Measurements from ENCODE around the gene RPL27A. TPM values are rescaled to one million over a fixed set of nuclear protein-coding genes. Genes with fewer than 3 reads are reported as not detected.

The RPL27A gene
- total and polyA plus RNA-seq, 2 donors (not counting 3 experiments of a cell fraction or from before 2014, with no cell fraction given): 1,303 to 1,363 TPM

GRCh38 chr11:8720868-8721608 lies 38.4 kb downstream of the RPL27A start:
- no peak overlapping the region for H3K4me2 ChIP-seq (ENCODE audit: insufficient read depth, low read length)
- ChIA-PET POLR2A (no interaction called here), CTCF (interaction anchor here (0.9 to 1.0 kb wide), 2 partner anchors 10 to 38 kb away, joined by 3 read pairs; no protein-coding TSS in a partner anchor)
- H3K9ac ChIP-seq (replicated peaks; ENCODE audit: extremely low read depth, insufficient read depth, low read length): no peak overlapping the region
- no peak overlapping the region for H2AFZ ChIP-seq (ENCODE audit: low read depth, low read length)
- intact Hi-C loops (cut with micrococcal nuclease) (no loop called here), dilution Hi-C loops (cut with MboI; ENCODE audit: extremely low pct_ligation_motif_present, low sequenced_read_pairs) (no loop called here)
- H3K9me3 ChIP-seq (replicated peaks; ENCODE audit: control insufficient read depth, insufficient read depth, low read length): no peaks in the 10 kb centered on the region
- no peaks in the 10 kb centered on the region for H3K9me1 ChIP-seq (replicated peaks; ENCODE audit: control insufficient read depth, extremely low read depth, insufficient read depth, low read length)
- TF ChIP-seq FOS (IDR thresholded peaks at IDR 0.05; ENCODE audit: borderline replicate concordance, insufficient read depth, low read length): no peak
- TF ChIP-seq EZH2 (IDR thresholded peaks at IDR 0.05; ENCODE audit: borderline replicate concordance, low read depth, low read length, severe bottlenecking): no peak
- TF ChIP-seq JUN (IDR thresholded peaks at IDR 0.05; ENCODE audit: borderline replicate concordance, insufficient read depth, insufficient read length, low read depth): no peak
- TF ChIP-seq POLR2A (IDR thresholded peaks at IDR 0.05; ENCODE audit: low read depth, low read length): no peak
- TF ChIP-seq MYC (IDR thresholded peaks at IDR 0.05; ENCODE audit: low read depth, low read length): no peak
- H3K4me3 ChIP-seq (replicated peaks in 1 of 3; ENCODE audit: insufficient read depth in 1 of 3, low read depth in 1 of 3, low read length in 3 of 3): no peak overlapping the region
- H3K79me2 ChIP-seq (ENCODE audit: control insufficient read depth, insufficient read depth, low read length): no peaks in the 10 kb centered on the region
- no peak for FAIRE-seq
- H3K36me3 ChIP-seq (ENCODE audit: control insufficient read depth in 2 of 2, extremely low read depth in 1 of 2, insufficient read depth in 2 of 2, low read length in 2 of 2): no peaks in the 10 kb centered on the region
- peaks cover 39% of the 10 kb centered on the region for H3K4me1 ChIP-seq (ENCODE audit: control insufficient read depth, extremely low read depth, insufficient read depth, low read length)
- H3K27me3 ChIP-seq (ENCODE audit: control insufficient read depth in 2 of 2, insufficient read depth in 2 of 2, low read length in 2 of 2): no peaks in the 10 kb centered on the region
- H4K20me1 ChIP-seq (replicated peaks; ENCODE audit: control insufficient read depth, extremely low read depth, insufficient read depth, low read length): no peaks in the 10 kb centered on the region
- no peak overlapping the region for H3K27ac ChIP-seq (ENCODE audit: insufficient read depth, low read depth, low read length)
- no peak for DNase-seq (ENCODE audit: low read depth, low spot score)
- no TSS peak for BruUV-seq (replicated peaks)

GRCh38 chr11:8721609-8722500 lies 39.3 kb downstream of the RPL27A start:
- Histone ChIP-seq H3K4me3 (replicated peaks in 1 of 3; ENCODE audit: insufficient read depth in 1 of 3, low read depth in 1 of 3, low read length in 3 of 3) (no peak overlapping the region), H2AFZ (ENCODE audit: low read depth, low read length) (no peak overlapping the region), H3K79me2 (ENCODE audit: control insufficient read depth, insufficient read depth, low read length) (no peaks in the 10 kb centered on the region), H3K4me2 (ENCODE audit: insufficient read depth, low read length) (no peak overlapping the region), H3K9me1 (replicated peaks; ENCODE audit: control insufficient read depth, extremely low read depth, insufficient read depth, low read length) (no peaks in the 10 kb centered on the region), H4K20me1 (replicated peaks; ENCODE audit: control insufficient read depth, extremely low read depth, insufficient read depth, low read length) (no peaks in the 10 kb centered on the region), H3K27me3 (ENCODE audit: control insufficient read depth in 2 of 2, insufficient read depth in 2 of 2, low read length in 2 of 2) (no peaks in the 10 kb centered on the region), H3K27ac (ENCODE audit: insufficient read depth, low read depth, low read length) (no peak overlapping the region), H3K4me1 (ENCODE audit: control insufficient read depth, extremely low read depth, insufficient read depth, low read length) (peaks cover 34% of the 10 kb centered on the region), H3K9me3 (replicated peaks; ENCODE audit: control insufficient read depth, insufficient read depth, low read length) (no peaks in the 10 kb centered on the region), H3K9ac (replicated peaks; ENCODE audit: extremely low read depth, insufficient read depth, low read length) (no peak overlapping the region), H3K36me3 (ENCODE audit: control insufficient read depth in 2 of 2, extremely low read depth in 1 of 2, insufficient read depth in 2 of 2, low read length in 2 of 2) (no peaks in the 10 kb centered on the region)
- intact Hi-C loops (cut with micrococcal nuclease): no loop called here
- FAIRE-seq: no peak
- no peak for DNase-seq (ENCODE audit: low read depth, low spot score)
- dilution Hi-C loops (cut with MboI; ENCODE audit: extremely low pct_ligation_motif_present, low sequenced_read_pairs): no loop called here
- CTCF ChIA-PET: no interaction called here
- BruUV-seq (replicated peaks): no TSS peak
- TF ChIP-seq FOS (IDR thresholded peaks at IDR 0.05; ENCODE audit: borderline replicate concordance, insufficient read depth, low read length) (no peak), JUN (IDR thresholded peaks at IDR 0.05; ENCODE audit: borderline replicate concordance, insufficient read depth, insufficient read length, low read depth) (no peak), GATA2 (IDR thresholded peaks at IDR 0.05; ENCODE audit: insufficient read depth, insufficient read length, low read depth, low read length) (no peak), POLR2A (IDR thresholded peaks at IDR 0.05; ENCODE audit: low read depth, low read length) (no peak), EZH2 (IDR thresholded peaks at IDR 0.05; ENCODE audit: borderline replicate concordance, low read depth, low read length, severe bottlenecking) (no peak), POLR2AphosphoS5 (IDR thresholded peaks at IDR 0.05; ENCODE audit: insufficient read depth, low read depth, low read length) (no peak), MYC (IDR thresholded peaks at IDR 0.05; ENCODE audit: low read depth, low read length) (no peak)
- TF ChIP-seq, protein P1, sequence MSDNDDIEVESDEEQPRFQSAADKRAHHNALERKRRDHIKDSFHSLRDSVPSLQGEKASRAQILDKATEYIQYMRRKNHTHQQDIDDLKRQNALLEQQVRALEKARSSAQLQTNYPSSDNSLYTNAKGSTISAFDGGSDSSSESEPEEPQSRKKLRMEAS (IDR thresholded peaks at IDR 0.05; ENCODE audit: insufficient read depth, insufficient read length): no peak
- TF ChIP-seq, protein P2, sequence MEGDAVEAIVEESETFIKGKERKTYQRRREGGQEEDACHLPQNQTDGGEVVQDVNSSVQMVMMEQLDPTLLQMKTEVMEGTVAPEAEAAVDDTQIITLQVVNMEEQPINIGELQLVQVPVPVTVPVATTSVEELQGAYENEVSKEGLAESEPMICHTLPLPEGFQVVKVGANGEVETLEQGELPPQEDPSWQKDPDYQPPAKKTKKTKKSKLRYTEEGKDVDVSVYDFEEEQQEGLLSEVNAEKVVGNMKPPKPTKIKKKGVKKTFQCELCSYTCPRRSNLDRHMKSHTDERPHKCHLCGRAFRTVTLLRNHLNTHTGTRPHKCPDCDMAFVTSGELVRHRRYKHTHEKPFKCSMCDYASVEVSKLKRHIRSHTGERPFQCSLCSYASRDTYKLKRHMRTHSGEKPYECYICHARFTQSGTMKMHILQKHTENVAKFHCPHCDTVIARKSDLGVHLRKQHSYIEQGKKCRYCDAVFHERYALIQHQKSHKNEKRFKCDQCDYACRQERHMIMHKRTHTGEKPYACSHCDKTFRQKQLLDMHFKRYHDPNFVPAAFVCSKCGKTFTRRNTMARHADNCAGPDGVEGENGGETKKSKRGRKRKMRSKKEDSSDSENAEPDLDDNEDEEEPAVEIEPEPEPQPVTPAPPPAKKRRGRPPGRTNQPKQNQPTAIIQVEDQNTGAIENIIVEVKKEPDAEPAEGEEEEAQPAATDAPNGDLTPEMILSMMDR (IDR thresholded peaks at IDR 0.05; ENCODE audit: extremely low read depth in 1 of 2, insufficient read depth in 1 of 2, low read depth in 1 of 2, low read length in 2 of 2): no peak
- POLR2A ChIA-PET: no interaction called here

Measured in endothelial cell of umbilical vein (primary cell).